CD4-positive, alpha-beta T cell treated with Interleukin-6 for 4 hours (primary cell): ENCODE data around the gene NPAS1.

Source experiments
- DNase-seq: peaks from one replicate; pipeline ENCODE4 v3.0.0-alpha.2; 2020; ENCODE audit warnings: mixed read lengths

Gene NPAS1

DNA sequence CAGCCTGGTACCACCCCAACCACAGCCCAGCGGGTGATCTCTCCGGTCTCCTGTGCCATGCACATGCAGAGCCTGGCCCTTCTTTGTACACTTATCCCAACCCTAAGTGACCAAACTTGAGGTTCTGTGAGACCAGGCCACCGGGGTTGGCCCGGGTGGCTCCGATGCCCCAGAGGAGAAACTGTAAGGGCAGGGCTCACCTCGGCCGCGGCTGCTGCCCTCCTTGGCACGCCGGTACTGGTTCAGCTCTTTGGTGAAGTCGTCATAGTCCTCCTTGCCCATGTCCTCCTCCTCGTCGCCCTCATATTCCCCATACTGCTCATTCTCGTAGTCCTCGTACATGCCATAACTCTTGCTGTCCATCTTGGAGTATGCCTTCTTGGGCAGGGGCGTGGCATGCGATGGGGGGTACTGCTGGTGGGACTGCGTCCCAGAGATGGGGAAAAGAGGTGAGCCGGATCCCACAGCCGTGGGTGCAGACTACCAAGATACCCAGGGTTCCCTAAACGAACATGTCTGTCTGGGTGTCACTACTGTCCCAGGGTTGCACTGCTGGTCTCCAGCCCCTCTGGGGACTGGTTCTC, 70.2 kb downstream of the NPAS1 start:
- DNase-seq = no peak

DNA sequence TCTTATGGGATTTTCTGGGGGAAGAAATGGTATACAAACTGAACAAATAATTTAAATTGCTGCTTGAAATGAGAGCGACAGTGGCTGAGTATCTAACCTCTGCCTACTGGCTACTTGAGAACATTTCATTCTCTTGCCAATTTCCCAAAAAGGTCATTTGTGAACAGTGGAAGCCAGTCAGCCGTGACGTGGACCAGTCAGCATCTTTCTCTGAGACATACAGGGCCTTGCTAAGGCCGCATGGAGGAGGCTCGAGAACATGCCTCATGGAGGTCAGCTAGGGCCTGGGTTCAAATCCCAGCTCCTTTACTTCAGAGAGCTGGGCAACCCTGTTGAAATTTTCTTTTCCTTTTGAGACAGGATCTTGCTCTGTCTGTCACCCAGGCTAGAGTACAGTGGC, 73.6 kb downstream of the NPAS1 start:
- DNase-seq = no peak

DNA sequence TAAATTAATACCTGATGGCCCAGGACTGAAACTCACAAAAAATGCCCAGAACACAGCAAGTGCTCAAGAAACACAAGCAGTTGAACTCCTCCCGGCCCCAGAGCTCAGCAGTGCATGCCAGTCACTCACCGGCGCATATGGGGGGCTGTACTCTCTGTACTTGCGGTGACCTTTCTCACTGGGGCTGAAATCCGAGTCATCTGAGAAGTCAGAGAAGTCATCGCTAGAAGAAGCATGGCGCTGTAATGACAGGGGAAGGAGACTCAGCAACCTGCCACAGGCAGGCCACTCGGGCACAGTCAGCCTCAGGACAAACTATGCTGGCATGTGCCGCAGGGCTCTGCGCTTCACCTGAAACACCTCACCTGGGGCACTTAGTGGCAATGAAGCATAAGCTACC, 74.2 kb downstream of the NPAS1 start:
- DNase-seq = peak; percentile 19

DNA sequence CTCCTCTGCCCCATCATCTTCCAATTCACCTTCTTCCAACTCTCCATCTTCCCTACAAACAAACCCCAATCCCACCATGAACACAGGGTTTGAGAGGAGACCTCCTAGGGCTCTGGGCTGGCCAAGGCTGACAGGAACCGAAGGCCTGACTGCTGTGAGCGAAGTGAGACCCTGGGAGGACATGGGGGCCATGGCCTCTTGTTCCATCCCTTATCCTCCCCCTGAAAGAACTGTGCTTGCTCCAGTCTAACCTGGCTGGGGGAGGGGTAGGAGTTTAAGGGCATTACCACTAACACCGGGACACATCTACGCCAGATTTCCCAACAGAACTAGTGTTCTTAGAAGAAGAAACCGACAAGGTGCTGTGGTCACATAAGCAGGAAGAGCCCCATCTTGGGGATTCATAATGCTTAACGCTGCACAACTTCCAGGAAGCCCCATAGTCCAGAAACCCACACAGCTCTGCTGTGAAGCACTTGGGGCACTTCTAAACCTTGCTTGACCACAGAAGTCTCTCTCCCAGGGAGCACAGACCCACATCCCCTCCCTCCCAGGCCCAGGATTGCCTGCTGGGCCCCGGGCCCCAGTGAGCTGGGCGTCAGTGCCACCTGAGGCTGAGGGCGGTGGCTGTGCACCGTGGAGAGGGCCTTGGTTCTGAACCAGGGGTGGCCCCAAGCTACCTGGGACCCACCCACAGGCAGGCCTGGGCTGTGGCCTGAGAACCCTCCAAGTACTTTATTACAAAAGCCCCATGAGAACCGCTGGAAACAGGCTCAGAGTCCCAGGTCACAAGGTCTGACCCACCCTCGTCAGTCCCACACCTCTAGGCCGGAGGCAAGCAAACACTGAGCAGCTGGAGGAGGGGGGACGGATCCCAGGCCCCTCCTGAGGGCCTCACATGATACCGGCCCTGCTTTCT, 75.2 kb downstream of the NPAS1 start:
- peak; percentile 42 for DNase-seq
